GM18517 (cell line): ENCODE results near the gene DLG5.

Source experiments
- ATAC-seq: cut with Tn5 transposase; IDR thresholded peaks from one replicate; pipeline ENCODE4 v1.9.1; 2021; ENCODE audit warnings: mild to moderate bottlenecking, moderate library complexity; ENCODE audit not compliant: unreplicated experiment

DLG5 gene

DNA sequence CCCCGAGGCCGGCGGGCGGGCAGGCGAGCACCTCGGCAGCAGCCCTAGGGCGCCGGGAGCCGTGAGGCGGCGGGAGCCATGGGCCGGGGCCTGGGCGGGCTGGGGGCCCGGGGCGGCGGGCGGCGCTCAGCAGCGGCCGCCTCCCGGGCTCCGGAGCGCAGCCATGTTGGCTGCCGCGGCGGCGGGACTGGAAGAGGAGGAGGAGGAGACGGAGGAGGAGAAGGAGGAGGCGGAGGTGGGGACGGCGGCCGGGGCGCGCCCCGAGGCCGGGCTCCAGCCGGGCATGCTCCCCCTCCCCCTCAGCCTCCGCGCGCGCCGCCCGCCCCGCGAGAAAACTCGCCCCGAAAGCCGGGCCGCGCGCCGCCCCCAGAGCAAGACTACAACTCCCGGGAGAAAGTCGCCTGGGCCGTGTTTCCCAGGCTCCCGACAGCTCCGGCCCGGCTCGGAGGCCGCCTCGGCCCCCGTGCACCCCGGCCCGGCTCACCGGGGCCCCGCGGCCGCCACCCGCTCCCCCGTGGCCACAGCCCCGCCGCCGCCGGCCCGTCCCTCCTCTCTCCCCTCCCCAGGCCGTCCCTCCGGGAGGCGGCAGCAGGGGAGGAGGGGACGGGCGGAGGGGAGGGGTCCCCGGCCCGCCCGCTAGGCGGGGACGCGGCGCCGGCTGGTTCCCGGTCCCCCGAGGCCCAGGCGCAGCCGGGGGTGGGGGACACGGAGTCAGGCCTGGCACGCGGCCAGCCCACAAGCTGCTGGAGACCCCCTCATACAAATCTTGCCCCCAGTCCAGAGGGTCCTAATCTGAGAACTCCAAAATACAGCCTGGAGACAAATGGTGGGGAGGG lies at the start of gene DLG5:
Gene DLG5 (minus strand): TSS at position 190 of the 836 bp plus-strand sequence. CDS start 235 bp downstream, outside the sequence.
- ATAC-seq = peak; percentile 25

DNA sequence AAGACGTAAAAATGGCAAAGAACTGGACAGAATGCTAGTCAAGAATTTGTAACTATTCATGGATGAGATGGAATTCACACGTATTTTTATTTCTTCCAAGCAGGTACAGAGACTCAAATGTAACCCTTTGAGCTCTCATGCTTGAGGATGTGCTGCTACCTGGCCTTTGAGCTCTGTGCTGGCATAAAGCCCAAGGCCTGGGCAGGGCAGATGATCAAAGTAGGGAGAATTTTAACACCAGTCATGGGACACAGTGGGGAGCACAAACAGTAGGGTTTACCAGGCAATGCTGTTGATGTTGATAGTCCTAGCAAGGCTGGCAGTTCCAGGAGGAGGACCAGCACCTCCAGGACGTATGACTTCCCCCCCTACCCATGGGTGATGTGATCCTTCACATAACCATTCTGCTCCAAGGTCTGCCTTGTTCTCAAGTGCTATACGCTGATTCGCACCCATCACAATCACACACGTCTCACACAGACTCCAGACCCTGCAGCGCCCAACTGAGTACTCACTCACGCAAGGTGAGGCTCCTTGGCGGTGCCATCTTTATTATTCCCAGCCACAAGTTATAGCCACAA lies 48.6 kb upstream of the DLG5 start:
- no peak for ATAC-seq

DNA sequence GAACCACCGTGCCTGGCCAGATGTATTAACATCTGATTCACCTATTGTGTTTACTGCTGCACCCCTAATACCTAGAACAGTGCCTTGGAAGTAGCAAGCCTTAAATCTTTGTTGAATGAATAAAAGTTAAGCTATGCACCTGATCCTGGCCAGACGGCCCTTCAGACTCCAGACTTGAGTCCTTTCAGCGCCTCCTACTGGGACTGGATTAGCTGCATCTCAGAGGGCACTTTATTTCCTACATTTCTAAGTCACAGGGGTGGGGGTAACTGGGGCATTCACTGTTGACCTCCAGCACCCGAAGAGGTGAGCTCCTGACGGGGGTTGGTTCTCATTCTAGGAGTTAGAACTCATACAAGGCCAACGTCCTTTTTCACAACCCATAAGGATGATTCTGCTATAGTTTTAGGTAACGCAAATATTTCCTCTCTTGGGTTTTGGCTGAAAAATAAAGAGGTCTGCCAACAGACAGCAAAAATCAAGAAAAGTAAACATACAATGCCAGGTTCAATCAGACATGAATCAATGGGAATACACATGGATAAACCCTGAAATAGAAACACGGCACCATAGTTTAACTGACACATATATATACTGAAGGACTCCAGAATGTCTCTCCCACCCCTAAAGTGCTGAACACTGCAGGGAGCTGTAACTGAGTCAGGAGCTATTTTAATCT lies 48.0 kb upstream of the DLG5 start:
- ATAC-seq = no peak

GRCh38 chr10:77973276-77973675 lies 46.7 kb upstream of the DLG5 start:
- ATAC-seq = no peak

DNA sequence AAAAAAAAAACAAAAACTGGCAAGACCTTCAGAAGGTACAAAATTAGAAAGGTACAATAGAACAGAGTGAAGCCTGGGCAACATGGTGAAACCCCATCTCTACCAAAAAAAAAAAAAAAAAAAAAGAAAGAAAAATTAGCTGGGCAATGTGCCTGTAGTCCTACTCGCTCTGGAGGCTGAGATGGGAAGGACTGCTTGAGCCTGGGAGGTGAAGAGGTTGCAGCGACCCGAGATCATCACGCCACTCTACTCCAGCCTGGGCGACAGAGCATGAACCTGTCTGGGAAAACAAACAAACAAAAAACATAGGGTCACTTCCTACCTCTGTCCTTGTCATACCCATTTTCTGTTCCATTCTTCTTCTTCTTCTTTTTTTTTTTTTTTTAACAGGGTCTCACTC lies 45.6 kb upstream of the DLG5 start:
- no peak for ATAC-seq

GRCh38 chr10:77971804-77972144 lies 45.2 kb upstream of the DLG5 start:
- no peak for ATAC-seq

DNA sequence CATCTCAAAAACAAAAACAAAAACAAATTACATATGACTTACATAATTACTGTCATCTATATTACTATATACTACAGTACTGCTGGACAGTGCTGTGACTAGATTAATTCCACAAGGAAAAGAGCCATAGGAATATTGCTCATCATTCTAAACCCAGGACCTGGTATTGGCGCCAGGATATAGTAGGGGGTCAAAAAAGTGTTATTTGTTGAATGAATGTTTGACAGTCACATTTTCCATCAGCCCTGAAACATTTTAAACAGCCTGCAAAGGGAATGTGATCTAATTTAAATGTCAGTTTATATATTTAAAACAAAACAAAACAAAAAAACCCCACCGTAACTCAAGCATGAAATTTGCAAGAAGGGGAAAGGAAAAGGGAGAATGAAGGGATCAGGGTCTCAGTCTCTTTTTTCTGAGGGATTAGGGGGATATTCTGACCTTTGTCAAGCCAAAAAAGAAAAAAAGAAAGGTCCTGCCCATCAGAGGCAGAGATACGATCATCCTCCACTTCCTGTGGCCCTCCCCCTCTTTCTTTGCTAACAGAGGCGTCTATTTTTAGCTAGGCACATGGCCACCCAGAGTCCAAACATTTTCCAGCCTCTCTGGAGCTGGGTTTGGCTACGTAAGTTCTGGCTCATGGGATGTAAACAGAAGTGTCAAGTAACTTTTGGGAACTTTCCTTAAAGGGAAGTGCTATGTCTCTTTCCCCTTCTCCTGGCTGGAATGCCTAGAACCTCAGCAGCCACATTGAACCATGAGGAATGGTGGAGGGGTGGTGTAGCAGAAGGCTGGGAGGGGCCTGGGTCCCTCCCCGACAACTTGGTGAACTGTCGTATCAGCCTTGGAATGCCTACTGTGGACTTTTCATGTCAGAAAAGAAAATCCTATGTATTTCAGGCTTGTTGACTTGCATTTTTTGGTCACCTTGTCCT lies 44.6 kb upstream of the DLG5 start:
- ATAC-seq = no peak

- ATAC-seq = no peak
These were observed 42.6 kb upstream of the DLG5 start for GRCh38 chr10:77969114-77969513.

DNA sequence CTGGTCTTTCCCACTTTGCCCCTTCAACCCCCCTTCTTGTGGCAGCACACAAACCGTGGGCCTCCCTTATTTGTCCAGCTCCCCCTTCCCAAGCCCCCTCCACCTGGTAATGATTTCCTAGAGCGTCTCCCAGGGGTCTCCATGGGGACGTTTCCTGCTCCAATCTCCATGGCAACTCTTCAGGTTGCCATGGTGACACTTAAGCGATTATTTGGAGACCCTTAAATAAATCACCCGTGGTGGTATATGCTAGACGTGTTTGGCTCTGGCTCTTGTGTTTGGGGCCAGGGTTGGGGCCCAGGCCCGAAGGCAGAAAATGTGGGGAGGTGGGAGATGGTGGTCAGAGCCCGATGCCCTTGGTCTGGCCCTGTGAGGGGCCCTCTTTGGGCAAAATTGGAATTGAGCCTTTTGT lies 41.1 kb upstream of the DLG5 start:
- no peak for ATAC-seq

GRCh38 chr10:77965294-77965693 lies 38.7 kb upstream of the DLG5 start:
- no peak for ATAC-seq

- no peak for ATAC-seq
These were observed 38.3 kb upstream of the DLG5 start for GRCh38 chr10:77964811-77965210.

DNA sequence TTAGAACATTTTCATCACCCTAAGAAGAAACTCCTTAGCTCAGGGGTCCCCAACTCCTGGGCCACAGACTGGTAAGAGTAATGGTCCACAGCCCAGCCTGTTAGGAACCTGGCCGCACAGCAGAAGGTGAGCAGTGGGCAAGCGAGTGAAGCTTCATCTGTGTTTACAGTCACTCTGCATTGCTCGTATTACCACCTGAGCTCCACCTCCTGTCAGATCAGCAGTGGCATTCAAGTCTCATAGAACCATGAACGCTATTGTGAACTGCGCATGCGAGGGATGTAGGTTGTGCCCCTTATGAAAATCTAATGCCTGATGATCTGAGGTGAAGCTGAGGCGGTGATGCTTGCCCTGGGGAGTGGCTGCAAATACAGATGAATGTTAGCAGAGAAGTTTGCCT lies 37.3 kb upstream of the DLG5 start:
- ATAC-seq = no peak

DNA sequence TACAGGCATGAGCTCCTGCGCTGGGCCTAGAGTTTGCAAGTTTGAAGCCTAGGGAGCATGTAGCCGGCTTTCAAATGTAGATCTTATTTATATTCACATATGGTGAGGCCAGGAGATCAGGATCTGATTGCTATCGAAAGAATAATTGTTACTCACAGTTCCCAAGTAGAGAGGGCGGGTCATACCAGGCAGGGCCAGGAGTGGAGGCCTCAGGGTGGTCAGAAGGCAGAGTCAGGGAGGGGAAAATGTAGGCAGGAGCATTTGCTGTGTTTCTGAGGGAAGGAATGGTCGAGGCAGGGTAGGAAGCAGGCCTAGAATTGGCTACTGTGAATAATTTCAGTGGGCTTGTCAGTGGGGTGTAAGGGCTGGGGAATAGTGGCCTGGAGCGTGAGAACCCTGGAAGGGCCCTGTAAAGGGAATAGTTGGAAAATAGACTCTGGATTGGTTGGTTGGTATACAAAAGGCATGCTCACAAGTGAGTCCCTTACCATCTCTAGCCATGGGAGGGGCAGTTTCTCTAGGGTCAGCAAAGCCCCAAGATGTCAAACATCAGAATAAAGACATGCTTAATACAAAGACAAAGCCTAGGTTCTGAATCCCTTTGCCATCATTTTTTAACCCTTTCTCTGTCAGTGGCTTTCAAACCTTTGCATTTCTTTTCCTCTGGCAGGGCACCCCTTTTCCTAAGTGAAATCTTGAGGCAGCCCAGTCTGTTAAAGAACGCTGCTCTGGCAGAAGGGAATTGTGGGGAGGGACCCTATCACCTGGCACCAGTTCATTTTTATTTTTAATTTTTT lies 36.0 kb upstream of the DLG5 start:
- ATAC-seq = no peak

GRCh38 chr10:77961668-77962067 lies 35.1 kb upstream of the DLG5 start:
- no peak for ATAC-seq

DNA sequence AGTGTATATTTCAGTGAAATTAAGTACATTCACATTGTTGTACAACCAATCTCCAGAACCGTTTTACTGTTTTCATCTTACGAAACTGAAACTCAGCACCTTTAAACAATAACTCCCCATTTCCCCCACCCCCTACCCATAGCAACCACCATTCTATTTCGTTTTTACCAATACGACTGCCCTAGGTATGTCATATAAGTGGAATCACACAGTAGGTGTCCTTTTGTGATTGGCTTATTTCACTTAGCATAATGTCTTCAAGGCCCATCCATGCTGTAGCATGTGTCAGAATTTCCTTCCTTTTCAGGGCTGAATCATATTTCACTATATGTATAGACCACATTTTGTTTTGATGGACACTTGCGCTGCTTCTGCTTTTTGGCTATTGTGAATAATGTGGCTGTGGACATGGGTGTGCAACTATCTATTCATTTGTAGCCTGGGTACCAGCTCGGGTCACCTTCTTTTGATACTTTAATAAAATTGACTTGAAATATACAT lies 34.3 kb upstream of the DLG5 start:
- ATAC-seq = no peak

DNA sequence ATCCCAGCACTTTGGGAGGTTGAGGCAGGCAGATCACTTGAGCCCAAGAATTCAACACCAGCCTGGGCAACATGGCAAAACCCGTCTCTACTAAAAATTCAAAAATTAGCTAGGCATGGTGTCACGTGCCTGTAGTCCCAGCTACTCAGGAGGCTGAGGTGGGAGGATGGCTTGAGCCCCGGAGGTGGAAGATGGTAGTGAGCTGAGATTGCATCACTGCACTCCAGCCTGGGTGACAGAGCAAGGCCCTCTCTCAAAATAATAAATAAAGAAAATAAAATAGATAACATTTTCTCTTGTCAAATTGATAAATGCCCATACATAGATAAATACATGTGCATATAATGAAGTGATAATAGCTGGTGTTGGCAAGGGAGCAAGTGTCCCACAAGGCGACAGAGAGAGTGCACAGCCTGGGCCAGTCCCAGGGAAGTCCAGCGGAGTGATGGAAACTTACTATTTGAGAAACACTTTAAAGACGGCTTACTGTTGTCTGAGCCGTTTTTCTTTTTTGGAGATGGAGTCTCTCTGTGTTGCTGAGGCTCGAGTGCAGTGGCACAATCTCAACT lies 33.4 kb upstream of the DLG5 start:
- no peak for ATAC-seq

- no peak for ATAC-seq
These were observed 32.8 kb upstream of the DLG5 start for GRCh38 chr10:77959384-77959783.

DNA sequence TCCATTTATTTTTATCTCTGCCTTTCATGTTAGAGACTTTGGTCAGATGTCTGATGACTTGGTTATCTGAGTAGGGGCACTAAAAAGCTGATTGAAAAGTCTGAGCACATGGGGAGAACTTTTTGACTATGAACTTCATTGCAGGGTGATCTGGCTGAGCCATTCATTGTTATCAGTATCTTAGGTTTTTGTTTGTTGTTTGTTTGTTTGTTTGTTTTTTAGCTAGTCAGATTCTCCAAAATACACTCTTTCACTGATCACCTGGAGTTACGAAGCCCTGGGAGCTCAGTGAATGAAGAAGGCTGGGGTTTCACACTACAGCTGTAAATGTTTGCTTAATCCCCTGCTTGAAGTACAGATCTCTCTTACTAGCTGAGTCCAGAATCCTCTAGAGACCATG lies 28.6 kb upstream of the DLG5 start:
- ATAC-seq = no peak

- ATAC-seq = no peak
These were observed 22.6 kb upstream of the DLG5 start for GRCh38 chr10:77949167-77949566.

DNA sequence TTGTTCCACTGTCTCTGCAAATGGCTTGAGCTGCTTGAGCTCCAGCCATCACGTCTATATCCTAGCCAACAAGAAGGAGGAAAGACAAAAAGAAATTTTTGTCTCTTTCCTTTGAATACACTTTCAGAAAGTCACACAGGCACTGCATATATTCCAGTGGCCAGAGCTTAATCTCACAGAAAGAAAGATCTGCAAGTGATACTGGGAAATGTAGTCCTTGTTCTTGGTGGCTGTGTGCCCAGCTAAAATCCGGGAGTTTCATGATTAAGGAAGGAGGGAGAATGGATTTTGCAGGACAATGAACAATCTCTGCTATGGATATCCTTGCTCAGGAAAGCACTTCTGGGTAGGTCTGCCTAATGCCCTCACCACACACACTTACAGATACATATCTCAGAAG lies 19.5 kb upstream of the DLG5 start:
- no peak for ATAC-seq
